Germinal center (tissue), 1 donor: ENCODE results near the gene RAP1GAP2.
"Not testable (repeated sequence)": the region's sequence is repeated elsewhere in the genome, so short reads cannot be mapped to it uniquely, and the experiment has no call there.

Experiments used
- DNase-seq: peaks from one replicate; pipeline ENCODE4 v3.0.0; 2012; ENCODE audit warnings: mixed read lengths, low spot score

The RAP1GAP2 gene

GRCh38 chr17:3025421-3026124 lies 229.3 kb downstream of the RAP1GAP2 start:
- DNase-seq: no peak

DNA sequence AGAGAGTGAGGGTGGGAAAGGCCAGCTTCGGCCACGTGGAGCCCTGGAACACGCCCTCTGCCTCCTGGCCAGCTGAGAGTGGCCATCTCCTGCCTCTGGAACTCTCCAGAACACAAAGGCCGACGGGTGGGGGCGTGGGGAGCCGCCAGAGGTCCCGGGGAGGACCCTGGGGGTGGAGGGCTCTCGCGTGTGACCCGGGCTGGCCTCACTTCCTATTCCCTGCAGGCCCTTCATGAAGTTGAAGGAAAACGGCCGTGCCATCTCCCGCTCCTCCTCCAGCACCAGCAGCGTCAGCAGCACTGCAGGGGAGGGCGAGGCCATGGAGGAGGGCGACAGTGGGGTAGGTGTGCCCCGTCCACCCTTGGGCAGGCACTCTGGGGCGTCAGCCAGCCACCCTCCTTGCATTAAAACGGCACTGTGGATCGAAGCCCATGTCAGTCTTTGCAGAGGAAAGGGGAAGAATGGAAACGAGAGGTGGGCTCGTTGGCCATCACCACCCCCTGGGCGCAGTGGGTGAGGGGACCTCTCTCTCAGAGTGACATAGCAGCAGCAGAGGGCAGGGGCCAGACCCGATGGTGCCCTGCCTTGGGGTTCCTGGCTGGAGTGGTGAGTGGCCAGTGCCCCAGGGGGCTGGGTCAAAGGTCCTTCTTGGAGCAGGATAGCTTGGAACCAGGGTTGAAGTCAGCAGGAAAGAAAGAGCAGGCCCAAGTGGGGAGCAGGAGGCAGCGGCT lies 230.1 kb downstream of the RAP1GAP2 start:
- no peak for DNase-seq

DNA sequence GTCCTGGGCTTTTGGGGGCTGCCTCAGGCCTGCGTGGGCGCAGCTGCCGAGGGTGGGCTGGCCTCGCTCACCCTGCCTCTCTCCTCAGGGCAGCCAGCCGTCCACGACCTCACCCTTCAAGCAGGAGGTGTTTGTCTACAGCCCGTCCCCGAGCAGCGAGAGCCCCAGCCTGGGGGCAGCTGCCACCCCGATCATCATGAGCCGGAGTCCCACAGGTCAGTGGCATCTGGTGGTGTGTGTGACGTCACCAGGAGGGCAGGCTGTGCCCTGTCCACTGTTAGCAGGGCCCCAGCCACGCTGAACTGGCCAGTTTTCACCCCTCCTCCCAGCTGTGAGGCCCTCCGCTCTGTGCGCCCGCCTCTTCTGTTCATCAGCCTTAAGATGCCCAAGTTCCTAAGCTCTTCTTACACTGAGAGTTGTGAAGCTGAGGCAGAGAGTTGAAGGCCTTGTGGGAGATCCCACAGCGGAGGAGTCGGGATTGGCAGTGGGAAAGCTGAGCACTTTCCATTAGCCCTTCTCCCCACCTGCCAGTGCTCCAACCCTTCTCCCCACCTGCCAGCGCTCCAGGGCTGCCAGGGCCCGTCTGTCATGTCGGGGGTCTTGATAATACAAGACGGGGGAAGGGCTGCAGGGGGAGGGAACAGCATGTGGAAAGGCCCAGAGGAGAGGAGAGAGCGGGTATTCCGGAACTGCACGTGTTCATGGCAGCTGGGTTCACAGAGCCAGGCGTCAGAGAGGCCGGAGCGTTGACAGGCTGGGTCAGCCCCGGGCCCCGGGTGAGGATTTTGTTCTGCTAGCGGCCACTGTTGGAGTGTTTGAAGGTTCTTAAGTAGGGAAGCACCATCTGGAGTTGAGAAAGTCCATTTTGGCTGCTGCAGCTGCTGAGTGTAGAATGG lies 230.9 kb downstream of the RAP1GAP2 start:
- DNase-seq: no peak

GRCh38 chr17:3027786-3028532 lies 231.7 kb downstream of the RAP1GAP2 start:
- DNase-seq: no peak

- no peak for DNase-seq
Observed at GRCh38 chr17:3029213-3029913, 233.1 kb downstream of the RAP1GAP2 start.

DNA sequence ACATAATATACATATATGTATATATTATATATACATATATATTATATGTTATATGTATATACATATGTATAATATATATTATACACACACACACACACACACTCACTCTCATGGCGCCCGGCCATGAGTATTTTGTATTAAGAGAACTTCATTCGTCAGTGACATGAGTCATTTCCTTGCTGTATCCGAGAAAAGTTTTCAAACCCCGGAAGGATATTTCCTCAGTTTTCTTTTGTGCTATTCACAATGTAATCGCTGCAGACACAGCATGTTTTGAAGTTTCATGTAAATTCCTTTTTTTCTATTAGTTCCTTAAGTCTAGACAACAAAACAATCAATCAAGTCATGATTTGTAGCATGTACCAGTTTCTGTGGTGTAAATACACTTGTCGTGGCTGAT lies 233.9 kb downstream of the RAP1GAP2 start:
- no peak for DNase-seq

DNA sequence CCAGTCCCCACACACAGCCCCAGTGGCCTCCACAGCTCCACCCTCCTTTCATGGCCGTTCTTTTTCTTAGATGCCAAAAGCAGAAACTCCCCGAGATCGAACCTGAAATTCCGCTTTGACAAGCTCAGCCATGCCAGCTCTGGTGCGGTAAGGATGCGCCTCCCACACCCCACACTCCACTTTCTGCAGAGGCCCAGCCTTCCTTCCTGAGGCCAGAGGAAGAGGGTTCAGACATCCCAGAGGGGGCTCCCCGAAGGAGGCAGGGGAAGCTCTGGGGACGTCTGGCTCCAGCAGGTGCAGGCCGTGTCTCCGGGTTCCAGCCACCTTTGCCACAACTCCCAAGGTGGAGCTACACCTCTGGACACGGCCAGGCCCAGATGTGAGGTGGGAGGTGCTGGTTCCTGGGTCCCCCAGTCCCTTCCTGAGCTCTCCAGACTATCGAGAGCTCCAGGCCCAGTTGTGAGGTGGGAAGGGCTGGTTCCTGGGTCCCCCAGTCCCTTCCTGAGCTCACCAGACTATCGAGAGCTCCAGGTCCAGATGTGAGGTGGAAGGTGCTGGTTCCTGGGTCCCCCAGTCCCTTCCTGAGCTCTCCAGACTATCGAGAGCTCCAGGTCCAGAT lies 234.7 kb downstream of the RAP1GAP2 start:
- not testable (repeated sequence) for DNase-seq

DNA sequence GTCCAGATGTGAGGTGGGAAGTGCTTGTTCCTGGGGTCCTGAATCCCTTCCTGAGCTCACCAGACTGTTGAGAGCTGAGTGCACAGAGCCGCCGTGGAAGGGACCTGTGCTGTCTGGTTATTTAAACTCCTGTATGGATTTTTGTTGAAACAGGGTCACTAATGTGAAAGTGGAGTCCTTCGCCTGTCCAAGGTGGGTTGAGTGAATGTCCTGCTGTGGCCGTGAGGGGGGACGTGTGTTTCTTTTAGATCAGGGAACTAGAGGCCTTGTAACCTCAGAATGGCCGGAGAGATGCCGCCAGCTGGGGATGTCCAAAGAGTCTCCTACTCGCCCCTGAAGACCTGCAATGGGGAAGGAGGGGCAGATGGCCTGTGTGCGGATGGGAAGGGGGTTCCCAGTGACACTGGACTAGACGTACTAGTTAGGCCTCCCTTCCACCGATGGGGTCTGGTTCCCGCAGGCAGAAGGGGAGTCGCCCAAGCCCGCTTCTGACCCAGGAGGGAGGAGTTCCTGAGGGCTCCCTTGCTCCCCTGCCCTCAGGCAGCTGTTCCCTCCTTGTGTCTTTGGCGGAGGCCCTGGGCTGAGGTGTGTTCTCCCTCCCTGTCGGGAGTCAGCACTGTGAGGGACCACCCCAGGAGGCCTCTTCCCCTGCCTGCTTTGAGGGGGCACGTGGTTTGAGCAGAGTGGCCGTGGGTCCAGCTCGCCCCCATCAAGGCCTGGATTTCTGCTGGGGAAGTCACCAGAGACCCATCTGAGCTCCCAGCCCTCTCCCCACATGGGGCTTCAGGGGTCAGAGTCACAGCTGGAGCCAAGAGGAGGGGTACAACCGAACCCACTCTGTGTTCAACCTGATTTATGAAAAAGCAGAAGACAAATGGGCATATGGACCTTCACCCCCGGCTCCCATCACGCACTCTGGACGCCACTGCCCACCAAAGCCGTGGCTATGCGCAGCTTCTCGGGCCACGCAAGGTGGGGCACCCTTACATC lies 236.3 kb downstream of the RAP1GAP2 start:
- DNase-seq: no peak

DNA sequence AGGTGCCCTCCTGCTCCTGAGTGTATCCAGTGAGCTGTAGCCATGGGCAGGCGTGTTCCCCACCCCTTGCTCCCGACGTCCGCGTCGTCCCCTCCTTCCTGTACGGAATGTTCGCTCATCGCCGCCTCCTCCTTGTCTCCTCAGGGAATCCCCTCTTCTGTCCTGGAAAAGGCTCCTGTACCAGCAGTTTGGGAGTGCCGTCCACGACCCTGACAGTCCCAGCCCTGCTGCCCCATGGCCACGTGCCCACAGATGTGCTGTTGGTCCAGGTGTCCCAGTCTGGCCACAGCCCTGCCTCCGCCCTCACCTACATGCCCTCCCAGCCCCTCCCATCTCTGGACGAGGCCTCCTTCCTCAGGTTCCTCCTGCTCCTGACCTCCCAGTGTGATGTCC lies 237.0 kb downstream of the RAP1GAP2 start:
- no peak for DNase-seq

GRCh38 chr17:3033741-3034577 lies 237.7 kb downstream of the RAP1GAP2 start:
- DNase-seq: no peak

- no peak for DNase-seq
Observed at GRCh38 chr17:3034578-3034920, 238.3 kb downstream of the RAP1GAP2 start.

DNA sequence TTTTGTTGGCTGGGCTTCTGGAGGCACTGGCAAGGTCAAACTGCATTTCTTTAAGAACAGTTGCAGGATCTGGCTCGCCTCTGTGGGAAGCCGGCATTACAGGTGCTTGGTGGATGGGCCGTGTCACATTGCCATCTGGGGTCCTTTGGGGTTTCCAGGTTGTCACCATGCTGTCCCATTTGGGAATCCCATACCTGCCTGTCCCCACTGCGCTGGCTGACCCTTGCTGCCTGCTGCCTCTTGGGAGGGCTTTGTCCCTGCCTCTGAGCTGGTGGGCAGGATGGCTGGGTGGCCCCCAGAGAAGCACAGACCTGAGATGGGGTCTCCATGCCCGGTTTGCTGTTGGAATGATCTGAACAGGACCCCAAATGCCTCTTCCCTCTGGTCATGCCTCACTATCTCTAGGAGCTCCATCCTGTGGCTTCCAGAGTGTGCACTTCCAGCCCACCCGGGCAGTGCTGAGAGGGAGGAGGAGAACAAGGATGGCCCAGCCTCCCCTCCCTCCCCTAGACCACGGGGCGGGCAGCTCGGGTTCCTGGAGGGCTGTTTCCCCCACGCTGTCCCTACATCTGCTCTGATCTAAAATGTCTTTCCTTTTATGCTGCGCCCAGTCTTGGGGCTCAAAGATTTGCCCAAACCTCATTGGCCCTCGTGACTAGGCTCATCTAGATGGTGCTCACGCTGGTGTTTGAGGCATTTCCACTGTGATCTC lies 239.2 kb downstream of the RAP1GAP2 start:
- DNase-seq: no peak

GRCh38 chr17:3035968-3036280 lies 239.7 kb downstream of the RAP1GAP2 start:
- no peak for DNase-seq

DNA sequence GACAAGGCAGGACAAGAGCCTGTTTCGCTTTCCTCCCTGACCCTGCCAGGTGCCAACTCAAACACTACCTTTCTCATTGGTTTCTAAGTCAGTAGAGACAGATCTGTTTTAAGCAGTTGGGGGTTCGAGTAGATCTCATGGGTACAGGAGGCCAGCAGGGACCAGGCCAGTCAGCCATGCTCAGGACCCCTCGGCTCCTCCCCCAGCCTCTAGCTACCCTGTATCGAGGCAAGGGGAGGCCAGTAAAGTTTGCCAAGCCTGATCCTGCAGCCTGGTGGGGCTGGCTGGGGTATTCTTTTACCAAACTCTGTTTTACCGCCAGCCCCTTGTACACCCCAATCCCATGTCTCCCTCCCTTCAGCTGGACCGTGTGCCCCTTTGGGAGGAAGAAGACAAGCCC lies 240.6 kb downstream of the RAP1GAP2 start:
- DNase-seq: no peak

DNA sequence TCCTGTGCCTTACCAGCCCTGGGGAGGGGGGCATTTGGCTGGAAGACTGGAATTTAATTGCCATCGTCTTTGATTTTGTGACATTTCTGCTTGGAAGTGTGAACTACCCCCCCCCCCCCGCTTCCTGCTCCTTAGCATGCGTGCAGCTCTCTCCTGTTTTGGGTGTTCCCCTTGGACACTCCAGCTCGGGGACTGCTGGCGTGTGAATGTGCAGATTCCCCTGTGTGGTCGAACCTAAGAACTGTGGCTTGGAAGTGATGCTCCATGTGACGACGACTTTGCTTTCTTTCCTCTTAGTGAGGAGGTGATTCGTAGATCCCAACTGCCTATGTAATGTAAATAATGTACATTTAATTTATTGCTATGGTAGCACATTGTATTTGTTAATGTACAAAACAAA lies 241.0 kb downstream of the RAP1GAP2 start:
- no peak for DNase-seq

DNA sequence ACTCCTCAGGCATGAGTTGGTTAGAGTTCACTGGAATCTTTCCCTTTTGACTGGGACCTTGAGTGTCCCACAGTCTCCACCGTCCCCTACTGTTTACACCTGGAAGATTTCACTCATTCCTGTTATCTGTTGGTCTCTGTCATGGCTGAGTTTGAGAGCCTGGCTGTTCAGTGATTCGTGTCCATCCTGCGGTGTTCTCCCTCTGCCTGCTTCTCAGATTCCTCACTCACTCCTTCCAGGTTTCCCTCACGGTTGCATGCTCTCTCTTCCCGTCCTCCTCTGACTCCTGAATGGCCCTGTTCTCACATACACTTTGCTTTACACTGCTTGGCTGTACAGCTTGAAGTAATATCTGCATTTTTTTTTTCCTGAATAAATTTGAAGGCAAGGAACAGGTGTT lies 242.7 kb downstream of the RAP1GAP2 start:
- no peak for DNase-seq

- DNase-seq: no peak
Observed at GRCh38 chr17:3039736-3040135, 243.5 kb downstream of the RAP1GAP2 start.

DNA sequence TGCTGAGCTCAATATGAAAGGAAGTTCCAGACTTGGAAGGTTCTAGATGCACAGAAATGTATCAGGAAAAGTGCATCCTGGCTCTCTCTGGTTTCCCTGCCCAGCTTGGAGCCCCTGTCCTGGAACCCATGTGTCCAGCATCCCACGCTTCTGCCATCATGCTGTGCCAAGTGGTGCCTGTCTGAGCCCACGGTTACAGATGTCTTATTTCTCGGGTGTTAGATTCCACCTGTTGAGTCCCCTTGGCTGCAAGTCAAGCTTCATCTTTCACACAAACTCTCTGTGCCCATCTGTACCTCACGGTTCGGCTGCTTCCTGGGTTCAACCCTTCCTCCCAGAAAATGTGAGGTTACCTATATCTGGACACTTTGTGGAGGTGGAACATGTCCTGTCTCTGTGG lies 244.6 kb downstream of the RAP1GAP2 start:
- DNase-seq: no peak
